NCI-H2081 treated with DMSO at 0.1 percent for 48 hours (cell line): ENCODE measurements around the gene PML.
"Not testable (repeated sequence)": the region's sequence is repeated elsewhere in the genome, so short reads cannot be mapped to it uniquely, and the experiment has no call there.

Experiments
- DNase-seq: peaks from one replicate; lab custom pipeline; 2025; lab: John Stamatoyannopoulos, UW

Gene PML

GRCh38 chr15:74040109-74040850, 45.8 kb downstream of the PML start:
- no peak for DNase-seq

GRCh38 chr15:74041311-74041756, 46.8 kb downstream of the PML start:
- DNase-seq = no peak

GRCh38 chr15:74041777-74042435, 47.4 kb downstream of the PML start:
- no peak for DNase-seq

GRCh38 chr15:74042603-74043424, 48.3 kb downstream of the PML start:
- no peak for DNase-seq

GRCh38 chr15:74043425-74044266, 49.1 kb downstream of the PML start:
- no peak for DNase-seq

GRCh38 chr15:74044267-74045110, 50.0 kb downstream of the PML start:
- DNase-seq = no peak

- DNase-seq = no peak
These were observed 50.7 kb downstream of the PML start for GRCh38 chr15:74045184-74045583.

- no peak for DNase-seq
These were observed 51.2 kb downstream of the PML start for GRCh38 chr15:74045636-74046274.

- DNase-seq = no peak
These were observed 51.8 kb downstream of the PML start for GRCh38 chr15:74046275-74046674.

- DNase-seq = no peak
These were observed 55.6 kb downstream of the PML start for GRCh38 chr15:74050127-74050526.

GRCh38 chr15:74050556-74051234, 56.2 kb downstream of the PML start:
- no peak for DNase-seq

GRCh38 chr15:74052271-74053260, 58.0 kb downstream of the PML start:
- DNase-seq = not testable (repeated sequence)

GRCh38 chr15:74053517-74053916, 59.0 kb downstream of the PML start:
- no peak for DNase-seq

GRCh38 chr15:74053941-74054529, 59.5 kb downstream of the PML start:
- DNase-seq = no peak

GRCh38 chr15:74055804-74056203, 61.3 kb downstream of the PML start:
- DNase-seq = no peak

GRCh38 chr15:74056330-74056729, 61.8 kb downstream of the PML start:
- not testable (repeated sequence) for DNase-seq

GRCh38 chr15:74059050-74059833, 64.7 kb downstream of the PML start:
- not testable (repeated sequence) for DNase-seq
